Liver (tissue), 3 donors: ENCODE measurements around the gene ARL13B.

Experiments used
- ATF3 ChIP-seq: IDR thresholded peaks from 2 replicates; pipeline ENCODE4 v1.6.1; 2016; ENCODE audit warnings: antibody characterized with exemption
- CTCF ChIP-seq: fragments of 150-350 bp; IDR thresholded peaks from 2 replicates; pipeline ENCODE4 v1.5.1; 2017; ENCODE audit warnings: improper control_type of control experiment, low read depth, low read length; ENCODE audit not compliant: missing input control
- GABPA ChIP-seq, 2 donors: IDR thresholded peaks in 1 of 2; conservative IDR thresholded peaks in 1 of 2; 2 replicates each; pipeline ENCODE4 v1.6.1; 2016; ENCODE audit warnings: antibody characterized with exemption in 2 of 2, mild to moderate bottlenecking in 1 of 2, moderate library complexity in 1 of 2
- JUND ChIP-seq, 2 donors: IDR thresholded peaks; 2 replicates each; pipeline ENCODE4 v1.6.1; 2016; ENCODE audit warnings: antibody characterized with exemption in 2 of 2
- SP1 ChIP-seq: IDR thresholded peaks from 2 replicates; pipeline ENCODE4 v1.6.1; 2018; ENCODE audit warnings: antibody characterized with exemption, mild to moderate bottlenecking
- TAF1 ChIP-seq: conservative IDR thresholded peaks from 2 replicates; pipeline ENCODE4 v1.6.1; 2016; ENCODE audit warnings: antibody characterized with exemption, mild to moderate bottlenecking
- YY1 ChIP-seq: IDR thresholded peaks from 2 replicates; pipeline ENCODE4 v1.6.1; 2016; ENCODE audit warnings: antibody characterized with exemption, mild to moderate bottlenecking
- TF ChIP-seq, protein P1 (sequence below): IDR thresholded peaks from 2 replicates; pipeline ENCODE4 v1.6.1; 2016; ENCODE audit warnings: antibody characterized with exemption
- TF ChIP-seq, protein P2 (sequence below): IDR thresholded peaks from 2 replicates; pipeline ENCODE4 v1.6.1; 2016; ENCODE audit warnings: antibody characterized with exemption
- TF ChIP-seq, protein P3 (sequence below): IDR thresholded peaks from 2 replicates; pipeline ENCODE4 v1.6.1; 2016; ENCODE audit warnings: antibody characterized with exemption, mild to moderate bottlenecking
- donor health status: healthy.
- donor health status: healthy.

GRCh38 chr3:94020293-94020692 is 40.3 kb downstream of the ARL13B start:
- TF ChIP-seq, protein P1, sequence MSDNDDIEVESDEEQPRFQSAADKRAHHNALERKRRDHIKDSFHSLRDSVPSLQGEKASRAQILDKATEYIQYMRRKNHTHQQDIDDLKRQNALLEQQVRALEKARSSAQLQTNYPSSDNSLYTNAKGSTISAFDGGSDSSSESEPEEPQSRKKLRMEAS, result no peak
- TF ChIP-seq CTCF (no peak), JUND (IDR thresholded peaks at IDR 0.05) (no peak), TAF1 (no peak), GABPA (IDR thresholded peaks at IDR 0.05 in 1 of 2, conservative IDR thresholded peaks at IDR 0.05 in 1 of 2) (no peak), YY1 (no peak), SP1 (no peak), ATF3 (no peak)
- TF ChIP-seq, protein P2, sequence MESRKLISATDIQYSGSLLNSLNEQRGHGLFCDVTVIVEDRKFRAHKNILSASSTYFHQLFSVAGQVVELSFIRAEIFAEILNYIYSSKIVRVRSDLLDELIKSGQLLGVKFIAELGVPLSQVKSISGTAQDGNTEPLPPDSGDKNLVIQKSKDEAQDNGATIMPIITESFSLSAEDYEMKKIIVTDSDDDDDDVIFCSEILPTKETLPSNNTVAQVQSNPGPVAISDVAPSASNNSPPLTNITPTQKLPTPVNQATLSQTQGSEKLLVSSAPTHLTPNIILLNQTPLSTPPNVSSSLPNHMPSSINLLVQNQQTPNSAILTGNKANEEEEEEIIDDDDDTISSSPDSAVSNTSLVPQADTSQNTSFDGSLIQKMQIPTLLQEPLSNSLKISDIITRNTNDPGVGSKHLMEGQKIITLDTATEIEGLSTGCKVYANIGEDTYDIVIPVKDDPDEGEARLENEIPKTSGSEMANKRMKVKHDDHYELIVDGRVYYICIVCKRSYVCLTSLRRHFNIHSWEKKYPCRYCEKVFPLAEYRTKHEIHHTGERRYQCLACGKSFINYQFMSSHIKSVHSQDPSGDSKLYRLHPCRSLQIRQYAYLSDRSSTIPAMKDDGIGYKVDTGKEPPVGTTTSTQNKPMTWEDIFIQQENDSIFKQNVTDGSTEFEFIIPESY, result no peak
- TF ChIP-seq, protein P3, sequence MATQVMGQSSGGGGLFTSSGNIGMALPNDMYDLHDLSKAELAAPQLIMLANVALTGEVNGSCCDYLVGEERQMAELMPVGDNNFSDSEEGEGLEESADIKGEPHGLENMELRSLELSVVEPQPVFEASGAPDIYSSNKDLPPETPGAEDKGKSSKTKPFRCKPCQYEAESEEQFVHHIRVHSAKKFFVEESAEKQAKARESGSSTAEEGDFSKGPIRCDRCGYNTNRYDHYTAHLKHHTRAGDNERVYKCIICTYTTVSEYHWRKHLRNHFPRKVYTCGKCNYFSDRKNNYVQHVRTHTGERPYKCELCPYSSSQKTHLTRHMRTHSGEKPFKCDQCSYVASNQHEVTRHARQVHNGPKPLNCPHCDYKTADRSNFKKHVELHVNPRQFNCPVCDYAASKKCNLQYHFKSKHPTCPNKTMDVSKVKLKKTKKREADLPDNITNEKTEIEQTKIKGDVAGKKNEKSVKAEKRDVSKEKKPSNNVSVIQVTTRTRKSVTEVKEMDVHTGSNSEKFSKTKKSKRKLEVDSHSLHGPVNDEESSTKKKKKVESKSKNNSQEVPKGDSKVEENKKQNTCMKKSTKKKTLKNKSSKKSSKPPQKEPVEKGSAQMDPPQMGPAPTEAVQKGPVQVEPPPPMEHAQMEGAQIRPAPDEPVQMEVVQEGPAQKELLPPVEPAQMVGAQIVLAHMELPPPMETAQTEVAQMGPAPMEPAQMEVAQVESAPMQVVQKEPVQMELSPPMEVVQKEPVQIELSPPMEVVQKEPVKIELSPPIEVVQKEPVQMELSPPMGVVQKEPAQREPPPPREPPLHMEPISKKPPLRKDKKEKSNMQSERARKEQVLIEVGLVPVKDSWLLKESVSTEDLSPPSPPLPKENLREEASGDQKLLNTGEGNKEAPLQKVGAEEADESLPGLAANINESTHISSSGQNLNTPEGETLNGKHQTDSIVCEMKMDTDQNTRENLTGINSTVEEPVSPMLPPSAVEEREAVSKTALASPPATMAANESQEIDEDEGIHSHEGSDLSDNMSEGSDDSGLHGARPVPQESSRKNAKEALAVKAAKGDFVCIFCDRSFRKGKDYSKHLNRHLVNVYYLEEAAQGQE, result no peak
